ENCODE results near the gene SPTBN1.

DNA sequence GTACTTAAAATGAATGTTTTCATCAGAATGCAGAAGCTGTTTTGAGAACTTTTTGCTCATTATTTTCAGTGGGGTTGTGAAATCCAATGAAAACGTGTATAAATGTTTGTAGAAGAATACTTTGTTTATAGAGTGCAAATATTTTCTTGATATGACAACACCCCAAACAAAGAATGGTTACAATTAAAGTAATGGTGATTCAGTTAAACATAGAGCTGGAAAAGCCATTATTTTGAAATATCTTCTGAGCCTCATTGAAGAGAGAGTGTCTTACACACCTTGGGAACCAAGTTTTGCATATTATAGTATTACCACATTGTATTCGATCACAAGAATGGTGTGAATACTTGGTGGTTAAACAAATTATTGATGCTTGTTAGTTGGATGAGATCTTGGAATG lies 48.7 kb downstream of the SPTBN1 start:
- TF ChIP-seq ZNF138 (CRISPR knock-in tag; conservative IDR thresholded peaks at IDR 0.05) = no peak
- TF ChIP-seq CTCF (IDR thresholded peaks at IDR 0.05) = no peak
- no peak for TF ChIP-seq USF2 (CRISPR knock-in tag; IDR thresholded peaks at IDR 0.05)
- no peak for TF ChIP-seq NR1H2 (CRISPR knock-in tag; IDR thresholded peaks at IDR 0.05)
- TF ChIP-seq MYBL2 (CRISPR knock-in tag; IDR thresholded peaks at IDR 0.05) = no peak
- TF ChIP-seq ELF4 (CRISPR knock-in tag; IDR thresholded peaks at IDR 0.05; ENCODE audit: low read depth) = no peak
- TF ChIP-seq, protein P1, sequence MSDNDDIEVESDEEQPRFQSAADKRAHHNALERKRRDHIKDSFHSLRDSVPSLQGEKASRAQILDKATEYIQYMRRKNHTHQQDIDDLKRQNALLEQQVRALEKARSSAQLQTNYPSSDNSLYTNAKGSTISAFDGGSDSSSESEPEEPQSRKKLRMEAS (CRISPR knock-in tag; IDR thresholded peaks at IDR 0.05) = no peak
- no peak for TF ChIP-seq ATF2 (CRISPR knock-in tag; IDR thresholded peaks at IDR 0.05; ENCODE audit: borderline replicate concordance, low read depth)
- TF ChIP-seq JUN (CRISPR knock-in tag; IDR thresholded peaks at IDR 0.05) = no peak

All from WTC11 (cell line).